Right renal pelvis (tissue), 4 donors: Measurements from ENCODE around the gene USP24. TPM values are rescaled to one million over a fixed set of nuclear protein-coding genes. Genes with fewer than 3 reads are reported as not detected.
"Not testable (repeated sequence)": the region's sequence is repeated elsewhere in the genome, so short reads cannot be mapped to it uniquely, and the experiment has no call there.

Experiments used
- DNase-seq, 4 donors: peaks; one replicate each; pipeline ENCODE4 v3.0.0-alpha.2; 2013; ENCODE audit warnings: low read depth in 4 of 4, low spot score in 3 of 4, missing footprints in 1 of 4
- polyA plus RNA-seq, 4 donors: library from polyadenylated mRNA; unstranded; fragments of 120-200 nt; gene quantifications; one replicate each; pipeline ENCODE4 v1.2.1, GENCODE V29; 2013; ENCODE audit not compliant: insufficient read length in 4 of 4

The USP24 gene
- polyA plus RNA-seq, 4 donors, result 38.9 to 48.8 (median 43.6) TPM

- no peak for DNase-seq
Observed at GRCh38 chr1:55128418-55128995, 86.7 kb downstream of the USP24 start.

DNA sequence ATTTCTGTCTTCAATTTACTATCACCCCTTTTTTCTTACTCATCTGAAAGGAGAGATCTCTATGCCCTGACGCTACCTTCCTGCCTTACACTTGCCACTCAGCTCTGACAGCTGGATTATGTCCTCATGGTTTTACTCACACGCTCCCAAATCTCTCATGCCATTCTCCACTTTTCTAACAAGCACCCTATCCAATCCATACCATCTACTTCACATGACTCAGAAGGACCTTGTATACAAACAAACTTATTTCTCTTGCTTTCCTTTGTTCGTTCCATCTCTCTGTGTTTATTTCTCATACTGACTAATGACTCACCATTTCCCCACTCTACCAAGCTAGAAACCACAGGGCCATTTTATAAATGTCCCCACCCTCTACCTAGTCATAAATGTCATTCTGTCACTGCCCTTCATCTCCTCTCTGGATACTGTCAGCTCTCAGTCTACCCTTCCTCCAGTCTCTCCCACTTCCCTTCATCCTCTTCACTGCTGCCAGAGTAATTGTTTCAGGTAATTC lies 87.3 kb downstream of the USP24 start:
- DNase-seq, result no peak

GRCh38 chr1:55124470-55124869 lies 90.7 kb downstream of the USP24 start:
- DNase-seq, result no peak

GRCh38 chr1:55120538-55120937 lies 94.6 kb downstream of the USP24 start:
- DNase-seq, result no peak

DNA sequence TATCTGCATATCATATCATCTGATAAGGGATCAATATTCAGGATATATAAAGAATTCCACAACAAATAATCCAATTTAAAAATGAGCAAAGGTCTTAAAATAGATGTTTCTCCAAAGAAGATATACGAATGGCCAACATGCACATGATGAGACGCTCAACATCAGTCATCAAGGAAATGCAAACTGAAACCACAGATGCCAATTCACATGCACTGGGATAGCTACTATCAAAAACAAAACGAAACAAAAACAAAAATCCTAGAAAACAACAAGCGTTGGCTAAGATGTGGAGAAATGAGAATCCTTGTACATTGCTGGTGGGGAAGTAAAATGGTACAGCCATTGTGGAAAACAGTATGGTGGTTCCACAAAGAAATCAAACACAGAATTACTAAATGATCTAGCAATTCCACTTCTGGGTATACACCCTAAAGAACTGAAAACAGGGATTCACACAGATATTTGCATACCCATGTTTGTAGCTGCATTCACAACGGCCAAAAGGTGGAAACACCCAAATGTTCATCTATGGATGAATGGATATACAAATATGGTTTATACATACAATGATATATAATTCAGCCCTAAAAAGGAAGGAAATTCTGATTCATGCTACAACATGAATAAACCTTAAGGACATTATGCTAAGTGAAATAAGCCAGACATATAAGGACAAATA lies 96.4 kb downstream of the USP24 start:
- DNase-seq, result no peak

GRCh38 chr1:55117941-55118340 lies 97.2 kb downstream of the USP24 start:
- DNase-seq, result no peak

- DNase-seq, result not testable (repeated sequence)
Observed at GRCh38 chr1:55109005-55109404, 106.2 kb downstream of the USP24 start.

GRCh38 chr1:55107101-55107500 lies 108.1 kb downstream of the USP24 start:
- no peak for DNase-seq

- DNase-seq, result no peak
Observed at GRCh38 chr1:55103891-55104290, 111.3 kb downstream of the USP24 start.

DNA sequence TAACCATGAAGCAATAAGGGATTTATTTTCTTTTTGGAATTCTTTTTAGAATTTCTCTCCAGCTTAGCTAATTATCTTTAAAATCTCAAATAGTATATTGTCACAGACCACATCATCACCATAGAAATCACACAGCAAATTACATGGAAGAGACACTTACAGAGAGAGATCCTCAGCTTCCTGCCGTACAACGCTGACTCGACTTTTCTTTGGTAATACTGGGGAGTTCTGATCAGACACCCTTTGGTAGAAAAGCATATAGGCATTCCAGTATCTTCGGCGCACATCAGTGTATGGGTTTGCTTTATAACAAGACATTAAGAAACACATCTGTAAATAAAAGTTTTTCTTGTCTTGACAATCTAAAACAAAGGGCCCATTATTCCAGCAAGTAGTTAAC lies 120.1 kb downstream of the USP24 start:
- no peak for DNase-seq

GRCh38 chr1:55092475-55092874 lies 122.7 kb downstream of the USP24 start:
- no peak for DNase-seq

- no peak for DNase-seq
Observed at GRCh38 chr1:55089683-55090082, 125.5 kb downstream of the USP24 start.

DNA sequence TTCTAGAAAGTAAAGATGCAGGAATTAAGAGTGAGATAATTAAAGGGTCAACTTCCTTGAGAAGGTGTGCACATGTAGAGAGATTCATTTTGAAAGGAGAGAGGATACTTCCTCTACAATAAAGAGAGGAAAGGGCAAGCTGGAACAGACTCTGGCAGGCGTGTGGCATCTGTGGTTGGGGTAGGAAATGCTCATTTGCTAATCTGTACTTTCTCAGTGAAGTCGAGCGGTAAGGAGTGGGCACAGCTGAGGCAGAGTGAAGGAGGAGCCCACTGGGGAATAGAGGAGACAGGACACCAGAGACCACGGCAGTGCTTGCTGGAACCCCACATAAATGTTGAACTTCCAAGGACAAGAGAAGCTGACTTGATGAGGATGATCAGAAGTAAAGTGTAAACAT lies 126.8 kb downstream of the USP24 start:
- DNase-seq, result no peak

DNA sequence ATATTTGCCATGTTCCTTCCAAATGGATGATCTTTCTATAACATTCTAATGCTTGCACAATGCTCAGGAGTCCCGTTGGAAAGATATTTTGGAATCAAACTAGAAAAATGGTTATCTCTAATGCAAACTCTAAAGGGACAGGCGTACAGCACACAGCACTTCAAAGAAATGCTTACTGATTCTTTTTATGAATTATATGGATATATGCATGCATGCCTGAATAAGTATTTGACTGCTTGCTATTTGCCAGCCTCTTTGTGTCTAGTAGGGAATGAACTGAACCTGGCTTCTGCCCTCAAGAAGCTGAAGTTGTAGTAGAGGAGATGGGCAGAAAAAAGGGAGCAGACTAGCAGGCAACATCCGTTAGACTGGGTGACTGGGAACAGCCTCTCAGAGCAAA lies 127.7 kb downstream of the USP24 start:
- DNase-seq, result no peak

GRCh38 chr1:55084257-55084656 lies 130.9 kb downstream of the USP24 start:
- no peak for DNase-seq

GRCh38 chr1:55081905-55082296 lies 133.3 kb downstream of the USP24 start:
- no peak for DNase-seq

- no peak for DNase-seq
Observed at GRCh38 chr1:55081188-55081904, 133.8 kb downstream of the USP24 start.

GRCh38 chr1:55079651-55080050 lies 135.5 kb downstream of the USP24 start:
- no peak for DNase-seq

DNA sequence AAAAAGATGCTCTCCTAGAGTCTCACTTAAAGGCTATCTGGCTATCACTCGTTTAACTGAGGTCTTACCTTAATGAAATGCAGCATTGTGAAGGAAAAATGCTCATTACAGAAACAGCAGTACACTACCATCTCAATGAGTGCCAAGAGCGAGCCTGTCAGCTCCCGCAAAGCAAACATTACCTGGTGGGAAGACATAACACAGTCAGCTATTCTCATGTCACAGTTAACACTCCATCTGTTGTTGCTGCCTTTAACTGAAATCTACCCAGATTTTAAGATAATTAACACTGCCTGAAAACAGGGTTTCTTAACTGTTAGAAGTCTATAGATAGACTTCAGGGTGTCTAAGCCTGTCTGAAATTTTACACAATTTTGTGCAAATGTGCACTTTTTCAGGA lies 136.7 kb downstream of the USP24 start:
- DNase-seq, result no peak

DNA sequence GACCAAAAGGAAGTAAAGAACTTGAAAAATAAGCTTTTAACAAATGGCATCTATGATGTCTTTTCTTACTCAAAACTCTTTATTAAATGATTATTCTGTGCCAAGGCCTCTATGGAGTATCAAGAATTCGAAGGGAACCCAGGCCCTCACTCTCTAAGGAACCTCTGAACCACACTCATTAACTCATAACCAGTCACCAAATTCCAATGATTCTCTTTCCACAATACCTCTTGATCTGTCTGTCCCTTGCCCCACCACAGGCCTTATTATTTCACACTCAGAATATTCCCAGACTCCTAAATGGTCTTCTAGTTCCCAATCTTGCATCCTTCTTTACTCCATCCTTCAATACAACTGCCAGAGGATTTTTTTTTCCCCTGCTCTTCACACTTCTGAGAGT lies 138.8 kb downstream of the USP24 start:
- no peak for DNase-seq

DNA sequence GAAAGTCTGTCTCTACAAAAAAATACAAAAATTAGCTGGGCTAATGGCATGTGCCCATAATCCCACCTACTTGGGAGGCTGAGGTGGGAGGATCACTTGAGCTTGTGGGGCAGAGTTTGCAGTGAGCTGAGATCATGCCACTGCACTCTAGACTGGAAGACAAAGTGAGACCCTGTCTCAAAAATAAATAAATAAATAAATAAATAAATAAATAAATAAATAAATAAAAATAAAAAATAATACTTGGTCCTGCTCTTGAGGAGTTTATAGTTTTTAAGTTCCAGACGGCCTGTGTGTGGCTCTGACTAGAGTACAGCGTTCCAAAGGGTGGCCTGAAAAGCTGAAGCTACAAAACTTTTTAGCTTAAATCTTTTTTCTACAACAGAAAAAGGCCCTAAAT lies 140.7 kb downstream of the USP24 start:
- DNase-seq, result no peak
